HG02938 (cell line): ENCODE data around the gene TKTL1.

Experiments
- ATAC-seq: cut with Tn5 transposase; IDR thresholded peaks from one replicate; pipeline ENCODE4 v1.9.1; 2021; ENCODE audit warnings: mild to moderate bottlenecking, moderate library complexity; ENCODE audit not compliant: unreplicated experiment

Gene TKTL1

DNA sequence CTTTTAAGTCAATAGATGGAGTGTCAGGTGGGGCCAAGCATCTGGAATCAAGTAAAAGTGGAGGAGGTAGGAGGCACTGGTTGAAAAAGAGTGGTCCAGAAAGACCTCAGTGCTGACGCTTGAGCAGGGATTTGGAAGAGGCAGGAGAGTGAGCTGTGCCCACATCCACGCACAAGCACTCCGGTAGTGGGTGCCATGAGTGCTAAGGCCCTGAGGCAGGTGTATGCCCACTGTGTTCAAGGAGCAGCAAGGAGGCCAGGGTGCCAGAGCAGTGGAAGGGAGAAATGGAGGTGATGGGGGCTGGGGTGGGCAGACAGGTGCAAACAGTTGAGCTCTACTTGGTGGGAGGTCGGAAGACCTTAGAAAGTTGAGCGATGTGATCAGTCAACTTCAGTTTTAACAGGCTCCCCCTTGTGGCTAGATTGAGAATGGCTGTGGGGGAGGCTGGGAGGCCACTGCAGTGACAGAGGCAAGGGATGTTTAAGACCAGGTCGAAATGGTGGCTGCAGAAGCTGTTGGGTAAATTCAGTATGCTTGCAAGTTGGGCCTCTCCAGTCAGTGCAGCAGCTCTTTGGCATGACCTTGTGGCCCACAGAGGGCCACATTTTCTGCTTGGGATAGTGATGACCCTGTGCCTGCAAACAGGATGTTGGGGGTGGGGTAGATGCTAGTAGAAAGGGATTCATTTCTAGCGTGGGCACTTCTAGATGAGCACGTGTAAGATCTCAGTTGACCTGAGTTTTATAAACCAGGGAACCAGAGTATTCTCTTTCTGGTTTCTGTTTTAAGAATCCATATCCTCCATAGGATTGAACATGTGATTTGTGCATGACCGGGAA lies 12.7 kb downstream of the TKTL1 start:
- ATAC-seq = no peak

GRCh38 chrX:154309041-154309775 lies 13.6 kb downstream of the TKTL1 start:
- ATAC-seq = no peak

- ATAC-seq = no peak
Measured at GRCh38 chrX:154310616-154311536, 15.3 kb downstream of the TKTL1 start.

GRCh38 chrX:154312116-154312515 lies 16.5 kb downstream of the TKTL1 start:
- no peak for ATAC-seq

DNA sequence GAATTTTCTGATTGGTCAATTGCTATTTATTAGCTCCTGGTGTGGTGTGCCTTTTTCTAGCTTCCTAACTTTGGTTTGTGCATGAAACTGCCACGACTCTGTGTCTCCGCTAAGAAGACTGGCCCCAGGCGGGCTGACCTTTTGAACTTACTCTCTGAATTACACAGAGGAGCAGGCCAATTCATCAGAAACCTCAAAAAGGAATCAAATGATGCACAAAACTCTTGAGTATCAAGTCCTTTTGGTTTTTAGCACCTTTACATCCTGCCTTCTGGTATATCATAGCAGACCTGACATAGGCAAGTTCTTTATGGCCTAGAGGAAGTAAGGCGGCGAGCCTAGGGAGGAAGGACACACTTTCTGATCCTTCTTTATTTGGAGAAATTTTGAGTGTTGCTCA lies 17.6 kb downstream of the TKTL1 start:
- ATAC-seq = no peak

DNA sequence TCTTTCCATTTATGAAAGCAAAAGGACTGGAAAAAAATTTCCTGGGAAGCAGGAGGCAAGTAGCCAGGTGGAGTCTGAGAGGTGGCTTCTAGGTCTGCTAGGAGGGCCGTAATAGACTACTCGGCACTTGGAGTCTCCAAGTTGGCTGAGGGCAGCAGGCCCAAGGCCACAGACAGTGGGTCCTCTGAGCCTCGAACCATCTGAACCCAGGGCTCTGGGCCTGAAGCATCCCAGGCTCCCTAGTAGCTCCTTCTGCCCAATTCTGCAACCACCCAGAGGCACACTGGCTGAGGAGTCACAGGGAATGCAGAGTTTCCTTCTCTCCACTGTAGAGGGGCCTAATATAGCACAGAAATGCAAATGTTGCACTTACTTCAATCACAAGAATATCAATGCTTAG lies 19.8 kb downstream of the TKTL1 start:
- ATAC-seq = no peak

- ATAC-seq = no peak
Measured at GRCh38 chrX:154317391-154317995, 21.9 kb downstream of the TKTL1 start.

DNA sequence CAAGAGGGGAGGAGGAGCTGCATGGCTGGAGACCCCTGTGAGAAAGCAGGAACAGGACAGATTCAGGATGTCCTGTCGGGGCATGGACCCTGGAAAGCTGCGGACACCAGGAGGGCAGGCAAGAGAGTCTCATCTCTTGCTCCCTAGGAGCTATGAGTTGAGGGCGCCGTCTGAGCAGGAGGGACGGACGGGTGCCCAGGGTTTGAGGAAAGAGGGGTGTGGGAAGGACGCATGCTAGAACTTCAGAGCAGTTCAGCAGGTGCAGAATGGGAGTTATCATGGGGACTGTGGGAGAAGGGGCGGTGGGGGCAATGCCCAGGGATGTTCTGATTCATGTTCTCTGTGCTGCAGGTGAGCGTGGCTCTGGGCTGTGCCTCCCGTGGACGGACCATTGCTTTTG lies 24.8 kb downstream of the TKTL1 start:
- no peak for ATAC-seq

DNA sequence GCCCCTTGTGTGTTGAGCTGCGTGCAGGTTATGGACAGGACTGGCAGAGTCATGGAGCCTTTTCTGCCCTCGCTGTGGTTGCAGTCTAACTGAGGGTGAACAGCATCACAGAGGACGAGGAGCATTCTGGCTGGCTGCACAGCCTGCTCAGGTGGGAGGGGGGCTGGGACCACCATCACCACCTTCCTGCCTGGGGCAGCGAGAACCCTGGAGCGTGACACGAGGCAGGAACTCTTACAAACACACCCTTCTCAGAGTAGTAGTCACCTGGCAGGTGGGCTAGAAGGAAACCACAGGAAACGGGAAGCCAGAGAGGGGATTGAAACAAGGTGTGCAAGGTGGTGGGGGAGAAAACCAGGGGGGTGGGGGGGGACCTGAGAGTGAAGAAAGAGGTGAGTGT lies 25.6 kb downstream of the TKTL1 start:
- no peak for ATAC-seq

DNA sequence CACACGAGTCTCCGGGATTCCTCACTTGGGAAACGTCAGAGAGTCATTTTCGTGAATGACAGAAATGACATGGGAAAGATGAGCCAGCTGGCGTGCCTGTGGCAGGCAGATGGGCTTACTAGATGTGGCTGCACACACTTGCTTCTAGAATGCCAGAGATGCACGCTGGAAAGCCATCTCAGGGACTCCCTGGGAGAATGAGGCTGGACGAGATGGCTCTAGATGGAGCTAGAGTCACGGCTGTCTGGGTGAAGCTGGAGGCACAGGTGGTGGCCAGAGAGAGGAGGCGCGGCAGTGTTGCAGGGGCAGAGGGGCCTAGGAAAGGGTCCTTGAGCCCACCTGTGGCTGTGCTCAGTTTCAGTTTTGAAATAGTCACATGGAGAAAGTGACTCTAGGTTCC lies 26.0 kb downstream of the TKTL1 start:
- no peak for ATAC-seq

DNA sequence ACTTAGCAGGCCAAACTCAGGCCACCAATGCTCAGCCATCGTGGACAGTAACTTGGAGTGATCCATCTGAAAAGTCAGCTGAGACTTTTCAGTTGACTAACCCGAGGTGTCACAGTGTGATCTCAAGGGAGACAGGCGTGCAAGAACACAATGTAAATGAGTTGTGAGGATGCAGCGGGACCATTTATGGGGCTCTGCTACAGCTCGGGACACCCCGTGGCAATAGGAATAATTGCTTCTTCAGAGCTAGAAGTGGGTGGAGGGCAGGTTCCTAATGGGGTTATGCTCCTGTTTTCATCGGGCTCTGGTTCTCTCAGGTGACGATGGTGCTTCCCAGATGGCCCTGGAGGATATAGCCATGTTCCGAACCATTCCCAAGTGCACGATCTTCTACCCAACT lies 27.3 kb downstream of the TKTL1 start:
- no peak for ATAC-seq

DNA sequence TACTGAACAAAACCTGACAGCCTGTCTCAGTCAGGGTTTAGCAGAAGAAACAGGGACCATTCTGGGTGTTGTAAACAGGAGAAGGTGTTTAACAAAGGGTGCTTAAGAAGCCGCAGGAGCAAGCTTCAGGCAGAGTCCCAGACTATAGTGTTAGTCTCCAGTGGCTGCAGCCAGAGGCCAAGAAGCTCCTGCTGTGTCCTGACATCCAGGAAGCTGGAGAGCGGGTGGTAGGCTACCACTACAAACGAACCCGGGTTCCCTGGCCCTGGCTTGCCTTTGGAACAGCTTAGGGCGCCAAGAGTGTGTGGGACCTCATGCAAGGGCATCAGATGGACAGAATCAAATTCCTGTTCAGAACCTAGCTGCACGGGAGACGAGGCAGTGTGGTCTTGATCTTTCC lies 27.9 kb downstream of the TKTL1 start:
- no peak for ATAC-seq

DNA sequence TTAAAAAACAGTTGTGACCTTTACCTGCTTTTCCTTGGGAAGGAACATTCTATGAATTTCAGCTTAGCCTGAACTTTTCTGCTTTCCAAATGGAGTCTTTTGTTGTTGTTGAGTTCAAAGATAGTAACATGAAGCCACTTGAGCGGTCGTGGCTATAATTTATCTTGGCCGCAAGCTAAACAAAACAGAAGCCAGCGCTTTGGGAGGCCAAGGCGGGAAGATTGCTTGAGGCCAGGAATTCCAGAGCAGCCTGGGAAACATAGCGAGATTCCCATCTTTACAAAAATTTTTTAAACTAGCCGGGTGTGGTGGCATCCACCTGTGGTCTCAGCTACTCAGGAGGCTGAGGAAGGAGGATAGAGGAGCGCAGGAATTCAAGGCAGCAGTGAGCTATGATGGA lies 29.9 kb downstream of the TKTL1 start:
- ATAC-seq = no peak

DNA sequence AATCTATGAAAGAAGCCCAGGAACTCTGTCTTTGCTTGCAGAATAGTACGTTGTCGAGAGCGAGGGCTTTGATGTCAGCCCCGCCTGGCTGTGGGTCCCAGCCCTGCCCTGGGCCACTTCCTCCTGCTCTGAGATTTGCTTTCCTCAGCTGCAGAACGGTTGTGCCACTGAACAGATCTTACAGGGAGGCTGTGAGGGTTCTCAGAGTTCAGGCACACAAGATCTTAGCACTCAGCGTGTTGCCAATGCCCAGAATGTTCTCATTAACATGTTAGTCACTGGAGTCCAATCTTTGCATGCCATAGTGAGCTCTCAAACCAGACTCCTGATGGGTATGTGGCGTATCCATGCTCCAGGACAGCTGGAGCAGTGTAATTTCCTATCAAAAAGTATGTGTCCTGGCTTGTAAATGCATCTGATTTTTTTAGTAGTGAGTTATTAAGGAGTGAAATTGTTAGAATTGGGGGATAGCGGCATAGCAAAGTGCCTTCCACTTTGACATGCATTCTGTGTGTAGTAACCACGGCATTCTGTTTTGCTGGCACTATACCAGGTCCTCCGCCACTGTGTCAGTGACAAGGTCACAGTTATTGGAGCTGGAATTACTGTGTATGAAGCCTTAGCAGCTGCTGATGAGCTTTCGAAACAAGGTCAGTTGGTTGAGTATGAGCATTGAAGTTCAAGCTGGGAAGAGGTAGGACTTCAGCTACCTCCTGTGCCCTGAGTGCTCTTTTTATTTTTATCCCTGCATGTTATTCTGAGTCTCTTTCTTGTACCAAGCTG lies 31.6 kb downstream of the TKTL1 start:
- no peak for ATAC-seq

- no peak for ATAC-seq
Measured at GRCh38 chrX:154328646-154329045, 33.1 kb downstream of the TKTL1 start.

DNA sequence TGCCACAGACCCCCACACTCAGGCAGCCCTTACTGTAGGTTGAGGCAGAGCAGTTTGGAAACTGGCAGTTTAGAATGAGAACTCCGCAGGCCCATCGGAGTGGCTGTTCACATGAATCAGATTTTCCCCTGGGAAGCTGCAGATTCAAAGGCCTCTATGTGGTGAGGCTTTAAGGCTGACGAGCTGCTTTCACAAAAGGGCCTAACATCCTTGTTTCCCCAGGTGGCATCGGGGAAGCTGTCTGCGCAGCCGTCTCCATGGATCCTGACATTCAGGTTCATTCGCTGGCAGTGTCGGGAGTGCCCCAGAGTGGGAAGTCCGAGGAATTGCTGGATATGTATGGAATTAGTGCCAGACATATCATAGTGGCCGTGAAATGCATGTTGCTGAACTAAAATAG lies 33.7 kb downstream of the TKTL1 start:
- no peak for ATAC-seq

GRCh38 chrX:154332561-154332960 lies 37.0 kb downstream of the TKTL1 start:
- ATAC-seq = no peak

DNA sequence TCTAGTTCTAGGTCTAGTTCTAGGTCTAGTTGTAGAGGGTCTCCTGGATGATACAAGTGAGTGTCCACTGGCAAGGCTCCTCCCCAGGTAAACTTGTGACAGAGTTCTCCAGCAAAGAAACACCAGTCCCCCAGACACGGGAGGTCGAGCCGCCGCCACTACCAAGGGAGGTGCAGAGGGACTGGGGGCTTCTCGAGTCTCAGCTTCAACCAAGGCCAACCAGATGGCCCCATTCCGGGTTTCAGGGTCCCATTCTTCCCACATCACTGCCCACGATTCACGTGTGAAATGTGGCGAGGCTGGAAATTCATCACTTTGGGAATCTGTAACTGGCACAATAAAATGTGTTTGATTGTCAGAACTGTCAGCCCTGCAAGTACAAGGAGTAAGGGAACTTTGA lies 37.5 kb downstream of the TKTL1 start:
- ATAC-seq = no peak

- no peak for ATAC-seq
Measured at GRCh38 chrX:154333837-154334271, 38.3 kb downstream of the TKTL1 start.

GRCh38 chrX:154334496-154334895 lies 38.9 kb downstream of the TKTL1 start:
- ATAC-seq = no peak
